ENCODE measurements around the gene CHMP4A.

GRCh38 chr14:24250354-24250753 lies 37.1 kb upstream of the CHMP4A start:
- TF ChIP-seq, protein P1, sequence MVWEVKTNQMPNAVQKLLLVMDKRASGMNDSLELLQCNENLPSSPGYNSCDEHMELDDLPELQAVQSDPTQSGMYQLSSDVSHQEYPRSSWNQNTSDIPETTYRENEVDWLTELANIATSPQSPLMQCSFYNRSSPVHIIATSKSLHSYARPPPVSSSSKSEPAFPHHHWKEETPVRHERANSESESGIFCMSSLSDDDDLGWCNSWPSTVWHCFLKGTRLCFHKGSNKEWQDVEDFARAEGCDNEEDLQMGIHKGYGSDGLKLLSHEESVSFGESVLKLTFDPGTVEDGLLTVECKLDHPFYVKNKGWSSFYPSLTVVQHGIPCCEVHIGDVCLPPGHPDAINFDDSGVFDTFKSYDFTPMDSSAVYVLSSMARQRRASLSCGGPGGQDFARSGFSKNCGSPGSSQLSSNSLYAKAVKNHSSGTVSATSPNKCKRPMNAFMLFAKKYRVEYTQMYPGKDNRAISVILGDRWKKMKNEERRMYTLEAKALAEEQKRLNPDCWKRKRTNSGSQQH (CRISPR knock-in tag; IDR thresholded peaks at IDR 0.05): no peak
- TF ChIP-seq, protein P2, sequence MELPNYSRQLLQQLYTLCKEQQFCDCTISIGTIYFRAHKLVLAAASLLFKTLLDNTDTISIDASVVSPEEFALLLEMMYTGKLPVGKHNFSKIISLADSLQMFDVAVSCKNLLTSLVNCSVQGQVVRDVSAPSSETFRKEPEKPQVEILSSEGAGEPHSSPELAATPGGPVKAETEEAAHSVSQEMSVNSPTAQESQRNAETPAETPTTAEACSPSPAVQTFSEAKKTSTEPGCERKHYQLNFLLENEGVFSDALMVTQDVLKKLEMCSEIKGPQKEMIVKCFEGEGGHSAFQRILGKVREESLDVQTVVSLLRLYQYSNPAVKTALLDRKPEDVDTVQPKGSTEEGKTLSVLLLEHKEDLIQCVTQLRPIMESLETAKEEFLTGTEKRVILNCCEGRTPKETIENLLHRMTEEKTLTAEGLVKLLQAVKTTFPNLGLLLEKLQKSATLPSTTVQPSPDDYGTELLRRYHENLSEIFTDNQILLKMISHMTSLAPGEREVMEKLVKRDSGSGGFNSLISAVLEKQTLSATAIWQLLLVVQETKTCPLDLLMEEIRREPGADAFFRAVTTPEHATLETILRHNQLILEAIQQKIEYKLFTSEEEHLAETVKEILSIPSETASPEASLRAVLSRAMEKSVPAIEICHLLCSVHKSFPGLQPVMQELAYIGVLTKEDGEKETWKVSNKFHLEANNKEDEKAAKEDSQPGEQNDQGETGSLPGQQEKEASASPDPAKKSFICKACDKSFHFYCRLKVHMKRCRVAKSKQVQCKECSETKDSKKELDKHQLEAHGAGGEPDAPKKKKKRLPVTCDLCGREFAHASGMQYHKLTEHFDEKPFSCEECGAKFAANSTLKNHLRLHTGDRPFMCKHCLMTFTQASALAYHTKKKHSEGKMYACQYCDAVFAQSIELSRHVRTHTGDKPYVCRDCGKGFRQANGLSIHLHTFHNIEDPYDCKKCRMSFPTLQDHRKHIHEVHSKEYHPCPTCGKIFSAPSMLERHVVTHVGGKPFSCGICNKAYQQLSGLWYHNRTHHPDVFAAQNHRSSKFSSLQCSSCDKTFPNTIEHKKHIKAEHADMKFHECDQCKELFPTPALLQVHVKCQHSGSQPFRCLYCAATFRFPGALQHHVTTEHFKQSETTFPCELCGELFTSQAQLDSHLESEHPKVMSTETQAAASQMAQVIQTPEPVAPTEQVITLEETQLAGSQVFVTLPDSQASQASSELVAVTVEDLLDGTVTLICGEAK (IDR thresholded peaks at IDR 0.05): no peak
- TF ChIP-seq, protein P2 (CRISPR knock-in tag; IDR thresholded peaks at IDR 0.05): no peak

Measured in K562 (cell line).